SIG-M5 treated with dmso at 0.1 percent for 504 hours (cell line): ENCODE data around the gene XYLT2.
"Not testable (repeated sequence)": the region's sequence is repeated elsewhere in the genome, so short reads cannot be mapped to it uniquely, and the experiment has no call there.

Experiments
- DNase-seq: peaks from one replicate; lab custom pipeline; 2025; ENCODE audit not compliant: unreplicated experiment; lab: John Stamatoyannopoulos, UW

Gene XYLT2

DNA sequence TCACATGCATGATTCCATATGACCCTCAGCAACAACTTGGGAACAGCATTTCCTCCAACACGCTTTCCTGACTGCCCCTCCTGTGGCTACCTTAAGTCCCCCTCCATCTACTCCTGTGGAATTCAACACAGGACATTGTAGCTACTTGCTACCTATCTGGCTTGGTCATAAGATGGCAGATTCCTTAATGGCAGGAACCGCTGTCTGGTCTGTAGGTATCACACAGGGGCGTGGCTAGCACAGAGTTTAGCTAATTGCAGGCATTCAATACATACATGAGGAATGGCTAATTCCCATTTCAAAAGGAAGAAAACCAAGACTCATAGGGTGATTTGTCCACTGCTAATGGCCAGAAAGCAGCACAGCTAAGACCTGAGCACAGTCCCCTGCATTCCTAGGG, 42.8 kb downstream of the XYLT2 start:
- DNase-seq = no peak

GRCh38 chr17:50389534-50389933, 43.6 kb downstream of the XYLT2 start:
- DNase-seq = no peak

- no peak for DNase-seq
Measured at GRCh38 chr17:50392621-50393020, 46.7 kb downstream of the XYLT2 start.

GRCh38 chr17:50393700-50394099, 47.8 kb downstream of the XYLT2 start:
- DNase-seq = no peak

DNA sequence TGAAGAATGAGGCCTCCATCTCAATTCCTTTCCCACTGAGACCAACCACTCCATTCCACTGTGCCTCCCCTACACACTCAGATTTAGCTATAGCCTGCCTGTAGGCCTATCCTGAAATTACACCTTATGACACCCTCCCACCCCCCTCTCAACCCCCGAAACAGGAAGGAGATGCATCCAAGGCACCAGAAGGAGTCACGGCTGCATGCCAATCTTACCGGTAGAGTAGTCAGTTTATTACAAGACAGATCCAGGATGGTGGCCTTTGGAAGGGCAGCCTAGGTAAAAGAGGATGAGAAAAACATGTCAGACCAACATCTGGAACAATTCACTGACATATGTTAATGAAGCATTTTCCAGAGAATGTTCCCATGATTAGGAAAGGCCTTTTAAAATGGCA, 48.8 kb downstream of the XYLT2 start:
- no peak for DNase-seq

DNA sequence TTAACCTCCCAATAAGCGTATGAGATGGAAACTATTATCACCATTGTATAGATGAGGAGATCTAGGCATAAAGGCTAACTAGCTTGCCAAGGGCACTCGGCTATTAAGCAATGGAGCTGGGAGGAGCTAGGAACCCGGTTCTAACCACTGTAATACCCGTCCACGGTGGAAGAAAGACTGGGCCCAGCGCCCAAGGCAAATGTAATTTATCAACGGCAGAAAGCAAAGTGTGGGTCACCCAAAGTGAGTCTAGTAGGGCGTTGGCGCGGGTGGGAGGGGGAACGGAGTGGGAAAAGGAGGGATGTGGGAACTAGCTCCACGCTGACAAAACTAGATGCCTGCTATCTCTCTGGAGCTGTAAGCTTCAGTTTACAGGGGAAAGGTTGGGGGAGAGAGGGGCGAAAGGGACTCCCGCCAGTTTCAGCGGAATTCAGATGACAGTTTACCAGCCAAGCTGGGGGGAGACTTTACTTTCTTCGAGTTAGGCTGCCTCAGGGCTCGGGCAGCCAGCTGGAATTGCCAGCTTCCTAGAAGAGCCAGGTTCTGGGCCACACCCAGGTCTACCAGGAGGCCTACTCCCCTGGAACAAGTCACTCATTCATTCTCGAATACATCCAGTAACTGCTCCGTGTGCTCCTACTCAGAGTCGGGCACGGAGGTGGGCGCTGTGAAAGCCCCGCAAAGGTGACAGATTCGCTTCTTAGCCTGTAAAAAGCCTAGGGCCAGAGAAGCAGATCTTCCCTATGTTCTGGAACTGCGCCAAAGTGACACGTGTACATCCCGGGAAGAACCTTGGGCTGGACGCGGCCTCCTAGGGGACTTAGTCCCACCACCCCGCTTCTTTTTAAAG, 50.6 kb downstream of the XYLT2 start:
- DNase-seq = peak; percentile 64

- DNase-seq = peak; percentile 78
Measured at GRCh38 chr17:50397111-50397918, 51.4 kb downstream of the XYLT2 start, which contains the start of gene LRRC59. Gene LRRC59, minus strand, starts transcription at chr17:50397523. Its CDS starts 206 bp downstream, at chr17:50397317.

DNA sequence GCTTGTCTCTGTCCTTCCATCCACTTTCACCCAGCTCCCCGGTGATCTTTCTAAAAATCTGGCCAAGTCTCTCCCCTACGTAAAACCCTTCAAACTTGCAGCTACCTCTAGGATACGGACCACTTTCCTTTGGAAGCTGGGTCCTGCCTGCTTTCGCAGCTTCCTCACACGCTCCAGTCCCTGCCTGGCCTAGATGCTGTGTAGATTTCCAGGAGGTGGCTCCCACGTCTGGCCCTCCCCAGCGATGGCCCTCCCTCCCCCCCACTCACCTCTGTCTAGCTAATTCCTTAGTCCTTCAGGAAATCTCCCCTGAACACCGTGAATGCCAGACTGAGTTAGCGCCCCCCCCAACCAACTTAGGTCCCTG, 52.0 kb downstream of the XYLT2 start:
- no peak for DNase-seq

DNA sequence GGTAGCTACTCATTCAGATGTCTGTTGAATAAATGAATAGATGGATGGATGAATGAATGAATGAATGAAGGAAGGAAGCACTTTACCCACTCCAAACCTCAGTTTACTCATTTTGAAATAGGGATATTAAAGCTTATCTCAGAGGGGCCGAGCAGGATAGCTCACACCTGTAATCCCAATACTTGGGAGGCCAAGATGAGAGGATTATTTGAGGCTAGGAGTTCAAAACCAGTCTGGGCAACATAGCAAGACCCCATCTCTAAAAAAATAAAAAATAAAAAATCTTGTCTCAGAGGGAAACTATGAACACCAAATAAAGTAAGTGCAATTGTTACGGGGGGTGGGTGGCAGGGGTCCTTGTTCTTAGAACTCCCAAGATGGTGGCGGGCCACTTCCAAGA, 52.7 kb downstream of the XYLT2 start:
- DNase-seq = not testable (repeated sequence)

GRCh38 chr17:50399591-50399990, 53.7 kb downstream of the XYLT2 start:
- DNase-seq = not testable (repeated sequence)

DNA sequence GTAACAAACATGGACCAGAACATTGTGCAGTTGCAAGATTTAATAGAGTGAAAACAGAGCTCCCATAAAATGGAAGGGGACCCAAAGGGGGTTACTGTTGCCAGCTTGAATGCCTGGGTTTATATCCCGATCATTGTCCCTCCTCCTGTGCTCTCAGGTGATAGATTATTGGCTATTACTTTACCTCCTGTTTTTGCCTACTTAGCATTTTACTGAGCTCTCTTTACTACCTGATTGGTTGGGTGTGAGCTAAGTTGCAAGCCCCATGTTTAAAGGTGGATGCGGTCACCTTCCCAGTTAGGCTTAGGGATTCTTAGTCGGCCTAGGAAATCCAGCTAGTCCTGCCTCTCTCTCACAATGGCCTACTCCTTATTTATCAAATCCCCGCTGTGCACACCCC, 59.4 kb downstream of the XYLT2 start:
- DNase-seq = not testable (repeated sequence)

GRCh38 chr17:50406578-50406977, 60.7 kb downstream of the XYLT2 start:
- DNase-seq = no peak

- DNase-seq = no peak
Measured at GRCh38 chr17:50407921-50408320, 62.0 kb downstream of the XYLT2 start.
